ENCODE data around the gene THRB. TPM values are rescaled to one million over a fixed set of nuclear protein-coding genes. Genes with fewer than 3 reads are reported as not detected.

THRB gene
- total and polyA plus RNA-seq, 8 donors: 3.6 to 47.3 (median 14.5) TPM

DNA sequence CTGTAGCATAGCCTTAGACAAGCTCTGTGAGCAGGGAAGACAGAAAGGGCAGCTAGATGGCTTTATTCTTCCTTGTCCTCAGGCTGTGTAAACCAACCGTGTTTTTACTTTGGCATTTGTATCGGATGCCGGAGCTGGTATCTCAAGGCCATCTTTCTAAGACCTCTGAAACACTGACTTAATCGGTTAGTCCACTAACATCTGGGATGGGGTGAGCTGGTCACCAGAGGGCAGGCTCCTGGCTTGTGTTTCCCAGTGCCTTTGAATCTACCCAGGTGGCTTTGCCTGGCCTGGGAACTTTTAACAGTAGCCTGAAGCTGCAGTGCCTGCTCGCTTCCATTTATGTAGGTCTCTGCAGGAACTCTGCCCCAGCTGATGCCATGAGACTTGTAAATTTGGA lies 296.8 kb downstream of the THRB start:
- H3K27me3 ChIP-seq: no peaks in the 10 kb centered on the region
- peaks cover 0 to 6% (median 0%) of the 10 kb centered on the region in 4 donors for H3K4me1 ChIP-seq
- H3K4me3 ChIP-seq: no peak overlapping the region
- no peak overlapping the region for H3K27ac ChIP-seq
- no peaks in the 10 kb centered on the region for H3K36me3 ChIP-seq
- DNase-seq: no peak
- intact Hi-C loops (cut with DNase I; ENCODE audit: low total_unique reads): no loop called here
- no peaks in the 10 kb centered on the region for H3K9me3 ChIP-seq
- WGBS, 5 donors: 70 to 86% (median 79%) methylated on average over 5 of the region's 5 CpGs
- TF ChIP-seq POLR2A (IDR thresholded peaks at IDR 0.05): no peak
- no peak for TF ChIP-seq EP300 (IDR thresholded peaks at IDR 0.05)
- TF ChIP-seq, protein P1, sequence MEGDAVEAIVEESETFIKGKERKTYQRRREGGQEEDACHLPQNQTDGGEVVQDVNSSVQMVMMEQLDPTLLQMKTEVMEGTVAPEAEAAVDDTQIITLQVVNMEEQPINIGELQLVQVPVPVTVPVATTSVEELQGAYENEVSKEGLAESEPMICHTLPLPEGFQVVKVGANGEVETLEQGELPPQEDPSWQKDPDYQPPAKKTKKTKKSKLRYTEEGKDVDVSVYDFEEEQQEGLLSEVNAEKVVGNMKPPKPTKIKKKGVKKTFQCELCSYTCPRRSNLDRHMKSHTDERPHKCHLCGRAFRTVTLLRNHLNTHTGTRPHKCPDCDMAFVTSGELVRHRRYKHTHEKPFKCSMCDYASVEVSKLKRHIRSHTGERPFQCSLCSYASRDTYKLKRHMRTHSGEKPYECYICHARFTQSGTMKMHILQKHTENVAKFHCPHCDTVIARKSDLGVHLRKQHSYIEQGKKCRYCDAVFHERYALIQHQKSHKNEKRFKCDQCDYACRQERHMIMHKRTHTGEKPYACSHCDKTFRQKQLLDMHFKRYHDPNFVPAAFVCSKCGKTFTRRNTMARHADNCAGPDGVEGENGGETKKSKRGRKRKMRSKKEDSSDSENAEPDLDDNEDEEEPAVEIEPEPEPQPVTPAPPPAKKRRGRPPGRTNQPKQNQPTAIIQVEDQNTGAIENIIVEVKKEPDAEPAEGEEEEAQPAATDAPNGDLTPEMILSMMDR (IDR thresholded peaks at IDR 0.05): no peak
- no peak for TF ChIP-seq POLR2AphosphoS5 (IDR thresholded peaks at IDR 0.05)

DNA sequence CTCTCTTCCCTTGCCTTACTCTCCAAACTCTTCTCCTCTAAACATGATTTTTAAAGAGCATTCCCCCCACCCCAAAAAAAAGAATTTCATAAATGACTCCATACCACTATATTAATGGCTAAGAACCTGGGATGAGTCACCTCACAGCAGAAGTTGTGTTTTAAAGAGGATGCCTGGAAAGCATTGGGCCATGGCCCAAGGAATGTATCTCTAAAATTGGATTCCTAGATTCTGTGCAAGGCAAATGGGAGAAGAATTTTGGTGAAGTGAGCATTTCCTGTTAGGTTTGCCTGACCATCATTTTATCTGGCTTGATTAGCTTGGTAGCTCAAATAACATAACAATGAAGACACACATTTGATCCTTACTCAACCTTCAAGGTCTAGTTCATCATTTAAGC lies 298.1 kb downstream of the THRB start:
- H3K9me3 ChIP-seq: no peaks in the 10 kb centered on the region
- no peak overlapping the region for H3K4me3 ChIP-seq
- H3K4me1 ChIP-seq: peaks cover 0 to 17% (median 0%) of the 10 kb centered on the region in 4 donors
- TF ChIP-seq, protein P1 (IDR thresholded peaks at IDR 0.05): no peak
- no peak for TF ChIP-seq EP300 (IDR thresholded peaks at IDR 0.05)
- no peak for TF ChIP-seq POLR2AphosphoS5 (IDR thresholded peaks at IDR 0.05)
- TF ChIP-seq POLR2A (IDR thresholded peaks at IDR 0.05): no peak
- H3K36me3 ChIP-seq: no peaks in the 10 kb centered on the region
- H3K27me3 ChIP-seq: no peaks in the 10 kb centered on the region
- H3K27ac ChIP-seq: no peak overlapping the region
- no peak for DNase-seq
- intact Hi-C loops (cut with DNase I; ENCODE audit: low total_unique reads): no loop called here

DNA sequence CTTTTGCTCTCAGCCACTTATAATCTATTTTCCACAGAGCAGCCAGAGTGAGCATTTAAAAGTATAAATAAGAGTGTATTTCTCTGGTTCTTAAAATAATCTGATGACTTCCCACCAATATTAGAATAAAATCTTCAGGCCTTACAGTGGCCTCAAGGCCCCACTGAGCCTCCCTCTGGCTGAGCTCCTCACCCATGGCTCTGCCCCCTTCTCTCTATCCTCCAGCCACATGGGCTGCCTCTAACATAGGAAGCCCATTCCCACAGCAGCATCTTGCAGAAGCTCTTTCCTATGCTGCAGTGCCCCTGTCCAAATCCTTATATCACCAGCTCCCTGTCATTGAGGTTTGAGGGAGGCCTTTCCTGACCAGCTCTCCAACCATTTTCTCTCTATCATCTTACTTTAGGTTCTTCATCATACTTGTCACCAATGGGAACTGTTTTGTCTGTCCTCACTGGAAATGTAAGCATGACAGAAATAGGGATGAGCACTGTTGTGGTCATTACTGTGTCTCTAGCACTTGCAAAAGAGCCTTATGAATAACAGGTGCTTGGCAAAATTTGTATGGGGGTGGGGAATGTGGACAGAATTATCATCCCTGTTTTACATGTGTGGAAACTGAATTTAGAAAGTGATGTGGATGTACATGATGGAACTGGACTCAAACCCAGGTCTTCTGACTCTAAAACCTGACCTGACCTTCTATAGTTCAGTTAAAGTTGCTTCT lies 299.0 kb downstream of the THRB start:
- Histone ChIP-seq H3K4me3 (no peak overlapping the region), H3K9me3 (no peaks in the 10 kb centered on the region), H3K36me3 (no peaks in the 10 kb centered on the region), H3K27ac (no peak overlapping the region), H3K4me1 (peaks cover 0 to 17% (median 0%) of the 10 kb centered on the region in 4 donors), H3K27me3 (no peaks in the 10 kb centered on the region)
- TF ChIP-seq POLR2A (IDR thresholded peaks at IDR 0.05) (no peak), POLR2AphosphoS5 (IDR thresholded peaks at IDR 0.05) (no peak), EP300 (IDR thresholded peaks at IDR 0.05) (no peak)
- TF ChIP-seq, protein P1 (IDR thresholded peaks at IDR 0.05): no peak
- intact Hi-C loops (cut with DNase I; ENCODE audit: low total_unique reads): no loop called here
- DNase-seq: no peak

DNA sequence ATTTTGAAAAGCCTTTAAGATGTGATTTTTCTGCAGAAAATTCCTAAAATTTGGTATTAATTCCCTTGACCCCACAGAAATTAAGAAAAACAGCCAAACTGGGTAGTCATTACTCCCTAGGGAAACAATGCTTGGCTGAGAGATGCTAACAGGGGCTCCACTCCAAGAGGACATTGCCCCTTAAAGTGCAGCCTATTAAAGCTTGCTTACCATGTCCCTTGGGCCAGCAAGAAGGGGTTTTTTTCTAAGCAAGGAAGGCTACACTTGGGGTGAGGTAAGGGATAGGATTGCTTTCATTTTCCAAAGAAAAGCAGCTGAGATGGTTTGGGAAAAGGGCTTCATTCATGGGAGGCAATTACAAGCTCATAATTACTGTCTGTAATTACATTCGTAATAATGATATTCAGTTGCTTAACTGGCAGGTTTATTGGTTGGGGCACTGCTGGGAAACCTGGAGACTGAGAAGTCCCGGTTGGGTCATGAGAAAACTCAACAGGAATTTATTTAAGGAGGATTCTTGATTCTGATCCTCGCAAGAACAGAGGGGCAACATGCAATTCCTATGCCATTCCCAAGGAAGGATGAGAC lies 302.1 kb downstream of the THRB start:
- Histone ChIP-seq H3K9me3 (no peaks in the 10 kb centered on the region), H3K4me1 (peaks cover 0 to 11% (median 0%) of the 10 kb centered on the region in 4 donors), H3K36me3 (no peaks in the 10 kb centered on the region), H3K27ac (no peak overlapping the region), H3K4me3 (no peak overlapping the region), H3K27me3 (no peaks in the 10 kb centered on the region)
- WGBS, 5 donors: 86 to 96% (median 91%) methylated on average over 3 of the region's 3 CpGs
- TF ChIP-seq POLR2A (IDR thresholded peaks at IDR 0.05) (no peak), POLR2AphosphoS5 (IDR thresholded peaks at IDR 0.05) (no peak), EP300 (IDR thresholded peaks at IDR 0.05) (no peak)
- TF ChIP-seq, protein P1 (IDR thresholded peaks at IDR 0.05): no peak
- DNase-seq: no peak
- intact Hi-C loops (cut with DNase I; ENCODE audit: low total_unique reads): no loop called here
